Transverse colon (tissue), 4 donors: ENCODE data around the gene USP7.

ENCODE experiments used
- CTCF ChIP-seq, 5 experiments: fragments of 200-600 bp in 3 of 5; fragments of 450-650 bp in 2 of 5; sonication (generic) in 3 of 5; IDR thresholded peaks; 1 replicate in 2 of 5; 2 replicates in 3 of 5; pipeline ENCODE4 v1.5.1; 2016 to 2017; ENCODE audit warnings: antibody characterized with exemption in 5 of 5, inconsistent platforms in 3 of 5, mild to moderate bottlenecking in 2 of 5, moderate library complexity in 1 of 5
- POLR2A ChIP-seq: fragments of 450-650 bp; IDR thresholded peaks from one replicate; pipeline ENCODE4 v1.6.1; 2016; ENCODE audit warnings: antibody characterized with exemption, mild to moderate bottlenecking, moderate library complexity
- POLR2AphosphoS5 ChIP-seq, 3 donors: sonication (generic); formaldehyde crosslinking; IDR thresholded peaks; one replicate each; pipeline ENCODE4 v1.6.1; 2016; ENCODE audit warnings: antibody characterized with exemption in 3 of 3

GRCh38 chr16:8862309-8863130, 101.2 kb downstream of the USP7 start:
- no peak for TF ChIP-seq POLR2A
- TF ChIP-seq CTCF (IDR thresholded peaks at IDR 0.05), result no peak
- no peak for TF ChIP-seq POLR2AphosphoS5 (IDR thresholded peaks at IDR 0.05)
